H9 (cell line): Measurements from ENCODE around the gene SPTSSB. TPM values are rescaled to one million over a fixed set of nuclear protein-coding genes. Genes with fewer than 3 reads are reported as not detected.

ENCODE experiments used
- DNase-seq: peaks from one replicate; pipeline ENCODE4 v3.0.0-alpha.2; 2017
- H2AFZ ChIP-seq: one replicate; pipeline ENCODE4 v1.6.1; 2013; ENCODE audit warnings: mild to moderate bottlenecking, low read length, control low read depth, moderate library complexity
- H2AK5ac ChIP-seq: 2 replicates; pipeline ENCODE4 v1.6.1; 2013; ENCODE audit warnings: low read length, control low read depth, mixed read lengths; ENCODE audit not compliant: insufficient read length
- H2BK120ac ChIP-seq: one replicate; pipeline ENCODE4 v1.6.1; 2013; ENCODE audit warnings: low read depth, mild to moderate bottlenecking, low read length, control low read depth, inconsistent platforms; ENCODE audit not compliant: poor library complexity, severe bottlenecking
- H2BK12ac ChIP-seq: 2 replicates; pipeline ENCODE4 v1.6.1; 2013; ENCODE audit warnings: low read length, control low read depth, mixed read lengths, low read depth; ENCODE audit not compliant: insufficient read length
- H2BK15ac ChIP-seq: 2 replicates; pipeline ENCODE4 v1.6.1; 2013; ENCODE audit warnings: low read depth, low read length, control low read depth
- H2BK20ac ChIP-seq: one replicate; pipeline ENCODE4 v1.6.1; 2013; ENCODE audit warnings: low read depth, mild to moderate bottlenecking, low read length, control low read depth, inconsistent platforms; ENCODE audit not compliant: poor library complexity, severe bottlenecking
- H2BK5ac ChIP-seq: 2 replicates; pipeline ENCODE4 v1.6.1; 2013; ENCODE audit warnings: low read length, control low read depth, mixed read lengths; ENCODE audit not compliant: insufficient read length
- H3K14ac ChIP-seq: 2 replicates; pipeline ENCODE4 v1.6.1; 2013; ENCODE audit warnings: low read length, control low read depth; ENCODE audit not compliant: insufficient read depth
- H3K18ac ChIP-seq: 2 replicates; pipeline ENCODE4 v1.6.1; 2013; ENCODE audit warnings: low read depth, mild to moderate bottlenecking, mixed read lengths, low read length, control low read depth; ENCODE audit not compliant: insufficient read length
- H3K23ac ChIP-seq: 2 replicates; pipeline ENCODE4 v1.6.1; 2013; ENCODE audit warnings: low read length, control low read depth, mixed read lengths, low read depth; ENCODE audit not compliant: insufficient read length
- H3K23me2 ChIP-seq: 2 replicates; pipeline ENCODE4 v1.6.1; 2013; ENCODE audit warnings: low read depth, mild to moderate bottlenecking, mixed read lengths, low read length, control low read depth; ENCODE audit not compliant: insufficient read length, poor library complexity, severe bottlenecking
- H3K27ac ChIP-seq: 2 replicates; pipeline ENCODE4 v1.5.1; 2013; ENCODE audit warnings: low read length, control low read depth, mixed read lengths, low read depth; ENCODE audit not compliant: insufficient read length
- H3K27me3 ChIP-seq: 2 replicates; pipeline ENCODE4 v1.6.1; 2013; ENCODE audit warnings: low read length, control low read depth, inconsistent platforms; ENCODE audit not compliant: insufficient read depth
- H3K4ac ChIP-seq: 2 replicates; pipeline ENCODE4 v1.6.1; 2013; ENCODE audit warnings: low read depth, mild to moderate bottlenecking, control low read depth, inconsistent platforms, low read length, moderate library complexity
- H3K4me1 ChIP-seq: 2 replicates; pipeline ENCODE4 v1.6.1; 2013; ENCODE audit warnings: low read length, control low read depth, inconsistent platforms; ENCODE audit not compliant: insufficient read depth
- H3K4me2 ChIP-seq: 2 replicates; pipeline ENCODE4 v1.6.1; 2013; ENCODE audit warnings: low read length, control low read depth, mixed read lengths; ENCODE audit not compliant: insufficient read length, insufficient read depth
- H3K56ac ChIP-seq: 2 replicates; pipeline ENCODE4 v1.6.1; 2013; ENCODE audit warnings: low read depth, mild to moderate bottlenecking, mixed read lengths, low read length, control low read depth; ENCODE audit not compliant: insufficient read length
- H3K79me1 ChIP-seq: 2 replicates; pipeline ENCODE4 v1.6.1; 2013; ENCODE audit warnings: low read depth, mild to moderate bottlenecking, moderate library complexity, low read length, control low read depth, inconsistent platforms; ENCODE audit not compliant: insufficient read depth, poor library complexity, severe bottlenecking
- H3K79me2 ChIP-seq: 2 replicates; pipeline ENCODE4 v1.6.1; 2013; ENCODE audit warnings: low read length, control low read depth, inconsistent platforms; ENCODE audit not compliant: insufficient read depth
- H3K9ac ChIP-seq: 2 replicates; pipeline ENCODE4 v1.6.1; 2013; ENCODE audit warnings: low read length, control low read depth, mixed read lengths; ENCODE audit not compliant: insufficient read length; ENCODE audit errors: extremely low read depth
- H3K9me3 ChIP-seq: one replicate; pipeline ENCODE4 v1.6.1; 2013; ENCODE audit warnings: low read depth, low read length, inconsistent platforms; ENCODE audit not compliant: control insufficient read depth
- H3T11ph ChIP-seq: one replicate; pipeline ENCODE4 v1.6.1; 2013; ENCODE audit warnings: mild to moderate bottlenecking, low read length, control low read depth, inconsistent platforms
- H4K20me1 ChIP-seq: one replicate; pipeline ENCODE4 v1.6.1; 2013; ENCODE audit not compliant: control insufficient read depth, insufficient read length, insufficient read depth
- H4K5ac ChIP-seq: 2 replicates; pipeline ENCODE4 v1.6.1; 2013; ENCODE audit warnings: low read depth, mild to moderate bottlenecking, mixed read lengths, low read length, control low read depth; ENCODE audit not compliant: insufficient read length
- H4K8ac ChIP-seq: replicated peaks from 2 replicates; pipeline ENCODE4 v1.6.1; 2013; ENCODE audit warnings: low read length, control low read depth, mixed read lengths, low read depth; ENCODE audit not compliant: insufficient read length
- H4K91ac ChIP-seq: 2 replicates; pipeline ENCODE4 v1.6.1; 2013; ENCODE audit warnings: low read depth, mild to moderate bottlenecking, moderate library complexity, mixed read lengths, low read length, control low read depth; ENCODE audit not compliant: insufficient read length
- H3K27ac Mint-ChIP-seq, 3 experiments: 2 replicates in 2 of 3; 3 replicates in 1 of 3; pipeline ENCODE4 v1.8.0; 2020 to 2021; ENCODE audit warnings: mixed read lengths in 3 of 3, mild to moderate bottlenecking in 1 of 3, moderate library complexity in 1 of 3
- H3K27me3 Mint-ChIP-seq: 2 replicates; pipeline ENCODE4 v1.8.0; 2021; ENCODE audit warnings: low read depth, mild to moderate bottlenecking, moderate library complexity, mixed read lengths
- H3K36me3 Mint-ChIP-seq, 3 experiments: 2 replicates in 2 of 3; 3 replicates in 1 of 3; pipeline ENCODE4 v1.8.0; 2020 to 2021; ENCODE audit warnings: low read depth in 3 of 3, mixed read lengths in 3 of 3; ENCODE audit not compliant: insufficient read depth in 1 of 3
- H3K4me1 Mint-ChIP-seq, 2 experiments: 2 replicates each; pipeline ENCODE4 v1.8.0; 2020; ENCODE audit warnings: mixed read lengths in 2 of 2
- H3K4me3 Mint-ChIP-seq, 2 experiments: 2 replicates in 1 of 2; 3 replicates in 1 of 2; pipeline ENCODE4 v1.8.0; 2020 to 2021; ENCODE audit warnings: mild to moderate bottlenecking in 2 of 2, mixed read lengths in 2 of 2, moderate library complexity in 1 of 2
- H3K9me3 Mint-ChIP-seq, 2 experiments: 2 replicates in 1 of 2; 3 replicates in 1 of 2; pipeline ENCODE4 v1.8.0; 2020; ENCODE audit warnings: mild to moderate bottlenecking in 2 of 2, mixed read lengths in 2 of 2, moderate library complexity in 1 of 2
- WGBS: extraction: QIAGEN DNeasy Blood & Tissue Kit; methylation state at CpG from one replicate; pipeline ENCODE4 v1.1.7; 2013; ENCODE audit warnings: missing lambda C conversion rate, low lambda C conversion rate, mixed read lengths; ENCODE audit not compliant: insufficient read length; ENCODE audit errors: extremely low coverage; 5-methylcytosine and 5-hydroxymethylcytosine counted together
- total RNA-seq: library from RNA; stranded (reverse); gene quantifications from 2 replicates; pipeline ENCODE4 v1.2.1, GENCODE V29; 2021
- TF ChIP-seq, protein P1 (sequence below): fragments of 200-600 bp; sonication (generic); conservative IDR thresholded peaks from 3 replicates; pipeline ENCODE4 v1.8.0; 2021; ENCODE audit warnings: antibody characterized with exemption, mild to moderate bottlenecking

SPTSSB gene
- total RNA-seq, 1 experiment from 2014 or later: 3.5 TPM

DNA sequence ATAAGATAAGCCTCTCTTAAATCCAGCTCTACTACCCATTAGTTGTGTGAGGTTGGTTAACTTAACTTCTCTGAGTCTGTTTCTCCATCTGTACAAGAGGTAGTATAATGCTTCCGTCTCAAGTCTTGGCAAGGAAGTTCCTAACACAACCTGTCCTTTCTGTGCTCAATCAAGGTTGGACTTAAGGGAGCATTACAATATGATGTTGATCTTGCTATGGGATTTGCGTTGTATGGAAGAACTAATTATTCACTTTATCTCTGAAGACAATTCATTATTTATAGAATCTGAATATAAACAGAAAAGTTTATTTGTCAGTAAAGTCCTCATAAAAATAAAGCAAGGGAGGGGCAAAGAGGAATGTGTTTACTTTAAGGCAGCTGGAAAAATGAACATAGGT, 18.9 kb upstream of the SPTSSB start:
- Histone ChIP-seq H4K5ac (no peak overlapping the region), H2BK12ac (no peak overlapping the region), H4K20me1 (no peaks in the 10 kb centered on the region), H3K23ac (no peak overlapping the region), H3K27ac (no peak overlapping the region), H3K14ac (no peak overlapping the region), H3K18ac (no peak overlapping the region), H2BK15ac (no peak overlapping the region), H3K23me2 (no peaks in the 10 kb centered on the region), H4K91ac (no peak overlapping the region), H3K9ac (no peak overlapping the region), H3K56ac (no peak overlapping the region), H2BK5ac (no peak overlapping the region), H3K9me3 (no peaks in the 10 kb centered on the region), H3K27me3 (no peaks in the 10 kb centered on the region), H3K4me1 (no peaks in the 10 kb centered on the region), H3K4ac (no peak overlapping the region), H2BK20ac (no peak overlapping the region), H4K8ac (no peak overlapping the region), H2AK5ac (no peak overlapping the region), H2AFZ (no peak overlapping the region), H3T11ph (no peak overlapping the region), H2BK120ac (no peak overlapping the region), H3K4me2 (no peak overlapping the region), H3K79me2 (no peaks in the 10 kb centered on the region), H3K79me1 (no peaks in the 10 kb centered on the region)
- H3K4me1 Mint-ChIP-seq: peaks cover 0 to 4% of the 10 kb centered on the region in 2 experiments; a peak in 2 of 4 replicates
- peaks cover 3 to 4% of the 10 kb centered on the region in 2 experiments; a peak in 3 of 5 replicates for H3K9me3 Mint-ChIP-seq
- no peak overlapping the region for H3K4me3 Mint-ChIP-seq
- H3K36me3 Mint-ChIP-seq: peaks cover 0 to 9% (median 0%) of the 10 kb centered on the region in 3 experiments; a peak in 2 of 7 replicates
- DNase-seq: no peak
- WGBS: no CpG with 5 or more reads among the region's 2 CpGs
- H3K27me3 Mint-ChIP-seq: no peaks in the 10 kb centered on the region; the same call in 1 of the 2 replicates
- H3K27ac Mint-ChIP-seq: no peak overlapping the region
- TF ChIP-seq, protein P1, sequence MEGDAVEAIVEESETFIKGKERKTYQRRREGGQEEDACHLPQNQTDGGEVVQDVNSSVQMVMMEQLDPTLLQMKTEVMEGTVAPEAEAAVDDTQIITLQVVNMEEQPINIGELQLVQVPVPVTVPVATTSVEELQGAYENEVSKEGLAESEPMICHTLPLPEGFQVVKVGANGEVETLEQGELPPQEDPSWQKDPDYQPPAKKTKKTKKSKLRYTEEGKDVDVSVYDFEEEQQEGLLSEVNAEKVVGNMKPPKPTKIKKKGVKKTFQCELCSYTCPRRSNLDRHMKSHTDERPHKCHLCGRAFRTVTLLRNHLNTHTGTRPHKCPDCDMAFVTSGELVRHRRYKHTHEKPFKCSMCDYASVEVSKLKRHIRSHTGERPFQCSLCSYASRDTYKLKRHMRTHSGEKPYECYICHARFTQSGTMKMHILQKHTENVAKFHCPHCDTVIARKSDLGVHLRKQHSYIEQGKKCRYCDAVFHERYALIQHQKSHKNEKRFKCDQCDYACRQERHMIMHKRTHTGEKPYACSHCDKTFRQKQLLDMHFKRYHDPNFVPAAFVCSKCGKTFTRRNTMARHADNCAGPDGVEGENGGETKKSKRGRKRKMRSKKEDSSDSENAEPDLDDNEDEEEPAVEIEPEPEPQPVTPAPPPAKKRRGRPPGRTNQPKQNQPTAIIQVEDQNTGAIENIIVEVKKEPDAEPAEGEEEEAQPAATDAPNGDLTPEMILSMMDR: no peak
